Measurements from ENCODE around the gene PFKFB2. TPM values are rescaled to one million over a fixed set of nuclear protein-coding genes. Genes with fewer than 3 reads are reported as not detected.

The PFKFB2 gene
- total RNA-seq, 4 donors from 2014 or later, result 4.0 to 16.1 (median 6.1) TPM

DNA sequence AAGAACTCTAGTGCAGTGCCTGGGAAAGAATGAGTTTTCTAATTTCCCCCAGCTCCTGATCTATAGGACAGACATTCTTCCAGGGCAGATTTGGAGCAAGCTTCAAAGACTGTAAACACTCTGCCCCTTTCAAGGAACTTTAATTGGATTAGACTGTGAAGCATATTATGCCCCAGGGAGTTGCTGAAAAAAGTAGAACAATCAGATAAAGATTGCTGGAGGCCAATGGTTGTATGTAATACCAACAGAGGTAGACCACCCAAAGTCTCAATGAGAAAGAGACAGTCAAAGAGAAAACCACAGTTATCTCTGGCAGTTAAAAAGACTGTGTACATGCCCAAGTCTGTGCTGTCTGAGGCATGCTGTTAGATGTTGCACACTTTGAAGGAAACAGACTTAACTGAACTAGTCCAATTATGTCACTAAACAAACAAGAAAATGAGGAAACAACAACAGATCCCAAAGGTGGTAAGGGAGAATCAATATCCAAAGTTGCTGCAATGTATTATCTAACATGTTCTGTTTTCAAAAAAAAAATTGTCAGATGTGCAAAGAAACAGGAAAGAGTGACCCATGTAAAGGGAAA lies 75.4 kb downstream of the PFKFB2 start:
- TF ChIP-seq, protein P1, sequence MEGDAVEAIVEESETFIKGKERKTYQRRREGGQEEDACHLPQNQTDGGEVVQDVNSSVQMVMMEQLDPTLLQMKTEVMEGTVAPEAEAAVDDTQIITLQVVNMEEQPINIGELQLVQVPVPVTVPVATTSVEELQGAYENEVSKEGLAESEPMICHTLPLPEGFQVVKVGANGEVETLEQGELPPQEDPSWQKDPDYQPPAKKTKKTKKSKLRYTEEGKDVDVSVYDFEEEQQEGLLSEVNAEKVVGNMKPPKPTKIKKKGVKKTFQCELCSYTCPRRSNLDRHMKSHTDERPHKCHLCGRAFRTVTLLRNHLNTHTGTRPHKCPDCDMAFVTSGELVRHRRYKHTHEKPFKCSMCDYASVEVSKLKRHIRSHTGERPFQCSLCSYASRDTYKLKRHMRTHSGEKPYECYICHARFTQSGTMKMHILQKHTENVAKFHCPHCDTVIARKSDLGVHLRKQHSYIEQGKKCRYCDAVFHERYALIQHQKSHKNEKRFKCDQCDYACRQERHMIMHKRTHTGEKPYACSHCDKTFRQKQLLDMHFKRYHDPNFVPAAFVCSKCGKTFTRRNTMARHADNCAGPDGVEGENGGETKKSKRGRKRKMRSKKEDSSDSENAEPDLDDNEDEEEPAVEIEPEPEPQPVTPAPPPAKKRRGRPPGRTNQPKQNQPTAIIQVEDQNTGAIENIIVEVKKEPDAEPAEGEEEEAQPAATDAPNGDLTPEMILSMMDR (IDR thresholded peaks at IDR 0.05), result no peak
- ATAC-seq (ENCODE audit: low FRiP score) (no peak), DNase-seq (ENCODE audit: low spot score) (no peak)

DNA sequence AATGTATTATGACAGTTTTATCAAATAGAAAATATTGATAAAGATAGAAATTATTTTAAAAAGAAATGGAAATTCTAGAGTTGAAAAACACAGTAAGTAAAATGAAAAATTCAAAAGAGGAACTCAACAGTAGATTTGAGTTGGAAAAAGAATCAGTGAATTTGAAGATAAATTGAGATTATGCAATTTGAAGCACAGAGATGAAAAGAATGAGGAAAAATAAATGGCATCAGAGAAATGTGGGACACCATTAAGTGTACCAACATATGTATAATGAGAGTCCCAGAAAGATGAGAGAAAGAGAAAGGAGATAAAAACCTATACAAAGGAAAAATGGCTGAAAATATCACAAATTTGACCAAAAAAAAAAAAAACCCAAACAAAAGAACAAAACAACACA lies 76.0 kb downstream of the PFKFB2 start:
- no peak for ATAC-seq (ENCODE audit: low FRiP score)
- DNase-seq (ENCODE audit: low spot score), result no peak
- TF ChIP-seq, protein P1 (IDR thresholded peaks at IDR 0.05), result no peak

Other genes starting within 250 kb of the PFKFB2 start
- 1 to 10 TPM in 2 of 4 donors, under 1 TPM in 1, not detected in 1; 0.82 to 8.6 (median 8.2) TPM for gene IL20, start 187.7 kb upstream of the PFKFB2 start, total RNA-seq
- gene IL24, start 155.8 kb upstream of the PFKFB2 start, total RNA-seq, result 10 to 100 TPM in 1 of 4 donors, 1 to 10 TPM in 1, not detected in 2; 5.1 to 65.1 TPM
- gene FCMR, start 131.3 kb upstream of the PFKFB2 start, total RNA-seq, result 10 to 100 TPM in 1 of 4 donors, 1 to 10 TPM in 3; 3.2 to 23.2 (median 9.0) TPM
- gene PIGR, start 106.8 kb upstream of the PFKFB2 start, total RNA-seq, result under 1 TPM in 2 of 4 donors, not detected in 2; 0.24 to 0.44 TPM
- not detected for gene FCAMR, start 82.8 kb upstream of the PFKFB2 start, total RNA-seq
- under 1 TPM in 2 of 4 donors, not detected in 2; 0.13 to 0.16 TPM for gene C1orf116, start 20.5 kb upstream of the PFKFB2 start, total RNA-seq
- gene YOD1, start 2.1 kb upstream of the PFKFB2 start, total RNA-seq, result 10 to 100 TPM in 1 of 4 donors, 1 to 10 TPM in 3; 6.1 to 11.7 (median 7.9) TPM
- gene C4BPB, start 35.6 kb downstream of the PFKFB2 start, total RNA-seq, result 1 to 10 TPM in 3 of 4 donors, under 1 TPM in 1; 0.24 to 6.0 (median 2.1) TPM
- gene C4BPA, start 51.0 kb downstream of the PFKFB2 start, total RNA-seq, result 1 to 10 TPM in 1 of 4 donors, not detected in 3; 3.3 TPM